B cell (primary cell): Measurements from ENCODE around the gene MRPL23. TPM values are rescaled to one million over a fixed set of nuclear protein-coding genes. Genes with fewer than 3 reads are reported as not detected.

ENCODE experiments used
- ATAC-seq: fragments of 200-7000 bp; cut with Tn5 transposase; one replicate; pipeline ENCODE4 v1.10.0; 2021; ENCODE audit warnings: low read depth, mild to moderate bottlenecking, moderate number of reproducible peaks, moderate library complexity
- CTCF ChIA-PET: fragments of 350-600 bp; sonication (Branson Sonifier 250); formaldehyde crosslinking; loops from one replicate; lab custom pipeline; 2021; ENCODE audit warnings: antibody characterized with exemption, inconsistent platforms; lab: Charles Lee
- POLR2A ChIA-PET: fragments of 350-600 bp; sonication (Branson Sonifier 250); formaldehyde crosslinking; loops from one replicate; lab custom pipeline; 2021; ENCODE audit warnings: antibody characterized with exemption; lab: Charles Lee
- DNase-seq: peaks from one replicate; pipeline ENCODE4 v3.0.0; 2013
- H2AFZ ChIP-seq: 2 replicates; pipeline ENCODE4 v1.6.1; 2012; ENCODE audit warnings: mild to moderate bottlenecking, low read depth, low read length; ENCODE audit not compliant: insufficient read depth, poor library complexity, severe bottlenecking
- H3K27ac ChIP-seq, 2 donors: 1 replicate in 1 of 2; 2 replicates in 1 of 2; pipeline ENCODE4 v1.5.1; 2012 to 2013; ENCODE audit warnings: low read length in 2 of 2, mild to moderate bottlenecking in 2 of 2, moderate library complexity in 1 of 2
- H3K27me3 ChIP-seq, 4 experiments: fragments of 200-600 bp in 1 of 4; sonication (generic) in 1 of 4; replicated peaks in 1 of 4; 1 replicate in 2 of 4; 2 replicates in 2 of 4; pipeline versions ENCODE4 v1.6.1 to v1.7.0; 2013 to 2016; ENCODE audit warnings: low read length in 3 of 4, mild to moderate bottlenecking in 2 of 4, mixed read lengths in 1 of 4, moderate library complexity in 1 of 4; ENCODE audit not compliant: insufficient read depth in 4 of 4, control insufficient read depth in 3 of 4; ENCODE audit errors: control extremely low read depth in 1 of 4
- H3K36me3 ChIP-seq, 2 experiments: replicated peaks in 1 of 2; 1 replicate in 1 of 2; 2 replicates in 1 of 2; pipeline versions ENCODE4 v1.6.1 to v1.7.1; 2013; ENCODE audit warnings: low read length in 1 of 2; ENCODE audit not compliant: insufficient read depth in 2 of 2, control insufficient read depth in 1 of 2; ENCODE audit errors: control extremely low read depth in 1 of 2, extremely low read depth in 1 of 2
- H3K4me1 ChIP-seq, 2 donors: fragments of 200-600 bp in 1 of 2; sonication (generic) in 1 of 2; 1 replicate in 1 of 2; 2 replicates in 1 of 2; pipeline versions ENCODE4 v1.5.1 to v1.6.1; 2013 to 2017; ENCODE audit warnings: low read length in 2 of 2; ENCODE audit not compliant: control insufficient read depth in 2 of 2, insufficient read depth in 2 of 2
- H3K4me2 ChIP-seq: replicated peaks from 2 replicates; pipeline ENCODE3; 2012; ENCODE audit warnings: mild to moderate bottlenecking, low read depth, low read length; ENCODE audit not compliant: poor library complexity, severe bottlenecking
- H3K4me3 ChIP-seq, 5 experiments: fragments of 200-600 bp in 1 of 5; sonication (generic) in 1 of 5; 1 replicate in 3 of 5; 2 replicates in 2 of 5; pipeline versions ENCODE4 v1.5.1 to v1.7.0; 2011 to 2016; ENCODE audit warnings: low read length in 4 of 5, mild to moderate bottlenecking in 4 of 5, low read depth in 2 of 5, control low read depth in 1 of 5, moderate library complexity in 1 of 5; ENCODE audit not compliant: insufficient read depth in 1 of 5; ENCODE audit errors: control extremely low read depth in 1 of 5, extremely low read depth in 1 of 5
- H3K79me2 ChIP-seq: fragments of 200-600 bp; sonication (generic); one replicate; pipeline ENCODE4 v1.6.0; 2016; ENCODE audit warnings: low read length; ENCODE audit not compliant: control insufficient read depth, insufficient read depth
- H3K9ac ChIP-seq: fragments of 200-600 bp; sonication (generic); 2 replicates; pipeline ENCODE4 v1.6.1; 2017; ENCODE audit warnings: mild to moderate bottlenecking, low read length, moderate library complexity
- H3K9me3 ChIP-seq, 3 donors: one replicate each; pipeline versions ENCODE4 v1.6.1 to v1.7.1; 2013; ENCODE audit warnings: low read length in 2 of 3; ENCODE audit not compliant: control insufficient read depth in 2 of 3, insufficient read depth in 1 of 3; ENCODE audit errors: control extremely low read depth in 1 of 3
- H4K20me1 ChIP-seq: 2 replicates; pipeline ENCODE4 v1.6.0; 2012; ENCODE audit warnings: mild to moderate bottlenecking, low read length; ENCODE audit not compliant: insufficient read depth, control insufficient read depth, poor library complexity, severe bottlenecking
- H3K27ac Mint-ChIP-seq: one replicate; pipeline ENCODE4 v1.8.0; 2021; ENCODE audit warnings: mixed read lengths
- H3K27me3 Mint-ChIP-seq: one replicate; pipeline ENCODE4 v1.8.0; 2021; ENCODE audit warnings: mixed read lengths
- H3K4me1 Mint-ChIP-seq: one replicate; pipeline ENCODE4 v1.8.0; 2021; ENCODE audit warnings: mixed read lengths
- H3K4me3 Mint-ChIP-seq: one replicate; pipeline ENCODE4 v1.8.0; 2021; ENCODE audit warnings: mixed read lengths
- H3K9me3 Mint-ChIP-seq: one replicate; pipeline ENCODE4 v1.8.0; 2022; ENCODE audit warnings: mixed read lengths; ENCODE audit not compliant: insufficient read depth
- EZH2 ChIP-seq: IDR thresholded peaks from 2 replicates; pipeline ENCODE4 v1.6.1; 2012; ENCODE audit warnings: borderline replicate concordance, low read depth, mild to moderate bottlenecking, moderate library complexity, low read length; ENCODE audit not compliant: insufficient read depth, poor library complexity, severe bottlenecking
- WGBS: methylation state at CpG from one replicate; pipeline ENCODE4 v1.1.5; 2013; ENCODE audit warnings: missing lambda C conversion rate; ENCODE audit not compliant: insufficient coverage; 5-methylcytosine and 5-hydroxymethylcytosine counted together
- intact Hi-C: fragments of 100-400 bp; cut with micrococcal nuclease; formaldehyde crosslinking; loops from one replicate; pipeline ENCODE4 v1.10.0; 2022
- polyA plus RNA-seq: library from polyadenylated mRNA; depleted of rRNA; stranded (reverse); fragments of >200 nt; gene quantifications from 2 replicates; pipeline ENCODE4 v1.2.3, GENCODE V29; 2012
- total RNA-seq, 2 donors: library from RNA; stranded (reverse); fragments of 120-200 nt in 1 of 2; gene quantifications; 1 replicate in 1 of 2; 2 replicates in 1 of 2; pipeline versions ENCODE4 v1.2.3 to v1.2.4, GENCODE V29; 2013 to 2022
- TF ChIP-seq, protein P1 (sequence below): fragments of 200-600 bp; IDR thresholded peaks from one replicate; pipeline ENCODE4 v1.8.0; 2022; ENCODE audit warnings: antibody characterized with exemption, mild to moderate bottlenecking

MRPL23 gene
- total and polyA plus RNA-seq, 2 donors (not counting 1 experiment from before 2014, with no cell fraction given): 47.8 to 63.2 TPM

- DNase-seq (no peak), ATAC-seq (no peak)
- Mint-ChIP-seq H3K9me3 (no peaks in the 10 kb centered on the region), H3K27me3 (peaks cover 21% of the 10 kb centered on the region), H3K4me1 (no peaks in the 10 kb centered on the region), H3K4me3 (no peak overlapping the region), H3K27ac (no peak overlapping the region)
- H3K27ac ChIP-seq: no peak overlapping the region
- CTCF ChIA-PET: no interaction called here
- POLR2A ChIA-PET: no interaction called here
- peaks cover 0 to 5% of the 10 kb centered on the region in 2 donors for H3K4me1 ChIP-seq
- intact Hi-C loops: no loop called here
- no peak overlapping the region for H2AFZ ChIP-seq
- H3K9me3 ChIP-seq: no peaks in the 10 kb centered on the region
- H3K36me3 ChIP-seq: no peaks in the 10 kb centered on the region
- no peak overlapping the region for H3K4me3 ChIP-seq
- no peak overlapping the region for H3K4me2 ChIP-seq
- no peak for TF ChIP-seq EZH2
- TF ChIP-seq, protein P1, sequence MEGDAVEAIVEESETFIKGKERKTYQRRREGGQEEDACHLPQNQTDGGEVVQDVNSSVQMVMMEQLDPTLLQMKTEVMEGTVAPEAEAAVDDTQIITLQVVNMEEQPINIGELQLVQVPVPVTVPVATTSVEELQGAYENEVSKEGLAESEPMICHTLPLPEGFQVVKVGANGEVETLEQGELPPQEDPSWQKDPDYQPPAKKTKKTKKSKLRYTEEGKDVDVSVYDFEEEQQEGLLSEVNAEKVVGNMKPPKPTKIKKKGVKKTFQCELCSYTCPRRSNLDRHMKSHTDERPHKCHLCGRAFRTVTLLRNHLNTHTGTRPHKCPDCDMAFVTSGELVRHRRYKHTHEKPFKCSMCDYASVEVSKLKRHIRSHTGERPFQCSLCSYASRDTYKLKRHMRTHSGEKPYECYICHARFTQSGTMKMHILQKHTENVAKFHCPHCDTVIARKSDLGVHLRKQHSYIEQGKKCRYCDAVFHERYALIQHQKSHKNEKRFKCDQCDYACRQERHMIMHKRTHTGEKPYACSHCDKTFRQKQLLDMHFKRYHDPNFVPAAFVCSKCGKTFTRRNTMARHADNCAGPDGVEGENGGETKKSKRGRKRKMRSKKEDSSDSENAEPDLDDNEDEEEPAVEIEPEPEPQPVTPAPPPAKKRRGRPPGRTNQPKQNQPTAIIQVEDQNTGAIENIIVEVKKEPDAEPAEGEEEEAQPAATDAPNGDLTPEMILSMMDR: no peak
- no peaks in the 10 kb centered on the region for H4K20me1 ChIP-seq
- H3K27me3 ChIP-seq: peaks cover 0 to 31% (median 8%) of the 10 kb centered on the region in 4 experiments
- WGBS: 87% methylated on average over 19 of the region's 23 CpGs
- no peak overlapping the region for H3K9ac ChIP-seq
- H3K79me2 ChIP-seq: no peaks in the 10 kb centered on the region
Observed at GRCh38 chr11:1925373-1926155, 21.6 kb upstream of the MRPL23 start.
